Neural progenitor cell (in vitro differentiated cells): Measurements from ENCODE around the gene SLC35D2. TPM values are rescaled to one million over a fixed set of nuclear protein-coding genes. Genes with fewer than 3 reads are reported as not detected.

Experiments
- DNase-seq: peaks from one replicate; pipeline ENCODE4 v3.0.0-alpha.2; 2016; ENCODE audit warnings: low spot score
- H2AFZ ChIP-seq: fragments of 200-600 bp; sonication (generic); replicated peaks from 2 replicates; pipeline ENCODE4 v1.6.1; 2016; ENCODE audit warnings: antibody characterized with exemption
- H3F3A ChIP-seq: fragments of 200-600 bp; sonication (generic); 2 replicates; pipeline ENCODE4 v1.6.1; 2016; ENCODE audit warnings: antibody characterized with exemption, low read depth
- H3K27ac ChIP-seq: fragments of 200-600 bp; sonication (generic); 2 replicates; pipeline ENCODE4 v1.5.1; 2016; ENCODE audit warnings: mild to moderate bottlenecking
- H3K27me3 ChIP-seq: fragments of 200-600 bp; sonication (generic); 2 replicates; pipeline ENCODE4 v1.6.1; 2016; ENCODE audit warnings: mild to moderate bottlenecking, moderate library complexity
- H3K36me3 ChIP-seq: fragments of 200-600 bp; sonication (generic); 2 replicates; pipeline ENCODE4 v1.5.1; 2016
- H3K4me1 ChIP-seq: fragments of 200-600 bp; sonication (generic); 2 replicates; pipeline ENCODE4 v1.6.1; 2016; ENCODE audit warnings: mixed run types
- H3K4me2 ChIP-seq: fragments of 200-600 bp; sonication (generic); 2 replicates; pipeline ENCODE4 v1.6.1; 2016
- H3K4me3 ChIP-seq: fragments of 200-600 bp; sonication (generic); 2 replicates; pipeline ENCODE4 v1.5.1; 2016
- H3K79me2 ChIP-seq: fragments of 200-600 bp; sonication (generic); 2 replicates; pipeline ENCODE4 v1.6.1; 2016; ENCODE audit warnings: low read depth
- H3K9ac ChIP-seq: fragments of 200-600 bp; sonication (generic); 2 replicates; pipeline ENCODE4 v1.6.1; 2016
- H3K9me3 ChIP-seq: fragments of 200-600 bp; sonication (generic); 2 replicates; pipeline ENCODE4 v1.5.1; 2016; ENCODE audit warnings: low read depth
- H4K20me1 ChIP-seq: fragments of 200-600 bp; sonication (generic); 2 replicates; pipeline ENCODE4 v1.6.1; 2016; ENCODE audit warnings: low read depth
- H3K27ac Mint-ChIP-seq: 3 replicates; pipeline ENCODE4 v1.8.0; 2021; ENCODE audit warnings: mixed read lengths
- H3K27me3 Mint-ChIP-seq: 2 replicates; pipeline ENCODE4 v1.8.0; 2022; ENCODE audit warnings: low read depth, mild to moderate bottlenecking, inconsistent platforms, moderate library complexity, mixed read lengths; ENCODE audit not compliant: insufficient read depth
- H3K36me3 Mint-ChIP-seq: 3 replicates; pipeline ENCODE4 v1.8.0; 2021; ENCODE audit warnings: mixed read lengths
- H3K4me1 Mint-ChIP-seq: 3 replicates; pipeline ENCODE4 v1.8.0; 2021; ENCODE audit warnings: mixed read lengths
- H3K4me3 Mint-ChIP-seq: 3 replicates; pipeline ENCODE4 v1.8.0; 2021; ENCODE audit warnings: mild to moderate bottlenecking, moderate library complexity, mixed read lengths
- H3K9me3 Mint-ChIP-seq: 3 replicates; pipeline ENCODE4 v1.8.0; 2020; ENCODE audit warnings: mixed read lengths
- EZH2 ChIP-seq: fragments of 200-600 bp; sonication (generic); IDR thresholded peaks from 2 replicates; pipeline ENCODE4 v1.6.1; 2017; ENCODE audit warnings: antibody characterized with exemption, mild to moderate bottlenecking, moderate library complexity
- EZH2phosphoT487 ChIP-seq: fragments of 200-600 bp; sonication (generic); IDR thresholded peaks from 2 replicates; pipeline ENCODE4 v1.6.1; 2017; ENCODE audit warnings: antibody characterized with exemption
- total RNA-seq: library from RNA; depleted of rRNA; stranded (reverse); fragments of >200 nt; gene quantifications from 2 replicates; pipeline ENCODE4 v1.2.3, GENCODE V29; 2015; ENCODE audit warnings: low replicate concordance
- TF ChIP-seq, protein P1 (sequence below): fragments of 200-600 bp; sonication (generic); IDR thresholded peaks from 2 replicates; pipeline ENCODE4 v1.5.1; 2017; ENCODE audit warnings: antibody characterized with exemption, mild to moderate bottlenecking

Gene SLC35D2
- total RNA-seq, 1 donor from 2014 or later, result 30.1 TPM

DNA sequence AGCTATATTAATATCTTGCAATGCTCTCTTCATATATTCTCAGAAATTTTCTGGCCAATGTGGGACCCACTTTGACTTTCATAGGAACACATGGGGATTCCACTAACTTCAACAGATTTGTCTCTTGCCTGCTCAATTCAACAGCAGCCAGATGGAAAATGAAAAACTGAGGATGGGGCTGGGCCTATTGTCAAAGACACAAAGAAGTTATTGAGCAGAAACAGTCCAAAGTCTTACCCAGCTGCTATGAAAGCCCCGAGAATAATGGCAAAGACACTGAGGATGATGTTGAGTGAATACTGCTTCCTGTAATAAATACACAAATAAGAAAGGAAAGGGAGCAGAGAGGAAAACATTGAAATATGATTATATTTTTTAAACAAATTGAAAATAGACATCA lies 32.6 kb downstream of the SLC35D2 start:
- peaks cover 4% of the 10 kb centered on the region for H3K4me1 ChIP-seq
- H3K79me2 ChIP-seq, result no peaks in the 10 kb centered on the region
- Mint-ChIP-seq H3K9me3 (peaks cover 29% of the 10 kb centered on the region), H3K4me1 (peaks cover 10% of the 10 kb centered on the region), H3K36me3 (peaks cover 25% of the 10 kb centered on the region), H3K27me3 (peaks cover 3% of the 10 kb centered on the region), H3K4me3 (no peak overlapping the region), H3K27ac (no peak overlapping the region)
- H4K20me1 ChIP-seq, result no peaks in the 10 kb centered on the region
- no peaks in the 10 kb centered on the region for H3K36me3 ChIP-seq
- no peaks in the 10 kb centered on the region for H3F3A ChIP-seq
- TF ChIP-seq, protein P1, sequence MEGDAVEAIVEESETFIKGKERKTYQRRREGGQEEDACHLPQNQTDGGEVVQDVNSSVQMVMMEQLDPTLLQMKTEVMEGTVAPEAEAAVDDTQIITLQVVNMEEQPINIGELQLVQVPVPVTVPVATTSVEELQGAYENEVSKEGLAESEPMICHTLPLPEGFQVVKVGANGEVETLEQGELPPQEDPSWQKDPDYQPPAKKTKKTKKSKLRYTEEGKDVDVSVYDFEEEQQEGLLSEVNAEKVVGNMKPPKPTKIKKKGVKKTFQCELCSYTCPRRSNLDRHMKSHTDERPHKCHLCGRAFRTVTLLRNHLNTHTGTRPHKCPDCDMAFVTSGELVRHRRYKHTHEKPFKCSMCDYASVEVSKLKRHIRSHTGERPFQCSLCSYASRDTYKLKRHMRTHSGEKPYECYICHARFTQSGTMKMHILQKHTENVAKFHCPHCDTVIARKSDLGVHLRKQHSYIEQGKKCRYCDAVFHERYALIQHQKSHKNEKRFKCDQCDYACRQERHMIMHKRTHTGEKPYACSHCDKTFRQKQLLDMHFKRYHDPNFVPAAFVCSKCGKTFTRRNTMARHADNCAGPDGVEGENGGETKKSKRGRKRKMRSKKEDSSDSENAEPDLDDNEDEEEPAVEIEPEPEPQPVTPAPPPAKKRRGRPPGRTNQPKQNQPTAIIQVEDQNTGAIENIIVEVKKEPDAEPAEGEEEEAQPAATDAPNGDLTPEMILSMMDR, result no peak
- no peak for TF ChIP-seq EZH2phosphoT487
- no peak for TF ChIP-seq EZH2
- H3K27ac ChIP-seq, result no peak overlapping the region
- H3K9ac ChIP-seq, result no peak overlapping the region
- no peak overlapping the region for H2AFZ ChIP-seq
- peak overlapping the region; percentile 2 for H3K4me2 ChIP-seq
- no peak for DNase-seq
- no peaks in the 10 kb centered on the region for H3K27me3 ChIP-seq
- no peaks in the 10 kb centered on the region for H3K9me3 ChIP-seq
- H3K4me3 ChIP-seq, result no peak overlapping the region

DNA sequence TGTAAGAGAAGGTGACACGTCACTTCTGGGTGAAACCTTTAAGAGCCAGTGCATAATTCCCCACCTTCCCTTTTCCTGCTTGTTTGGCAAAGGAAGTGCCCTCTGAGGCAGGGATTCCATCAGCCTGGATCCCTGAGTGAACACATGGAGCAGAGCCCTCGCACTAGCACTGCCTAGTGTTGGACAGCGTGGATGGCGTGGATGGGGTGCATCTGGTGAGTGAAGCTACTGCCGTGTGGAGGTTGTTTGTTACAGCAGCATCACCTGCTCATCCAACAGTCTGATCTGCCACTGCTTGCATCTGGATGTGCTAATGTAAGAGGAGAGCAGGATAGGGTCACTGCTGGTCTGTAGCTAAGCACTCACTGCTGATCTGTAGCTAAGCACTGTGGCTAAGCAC lies 35.2 kb downstream of the SLC35D2 start:
- H3K36me3 ChIP-seq, result no peaks in the 10 kb centered on the region
- H3K4me1 Mint-ChIP-seq, result peaks cover 26% of the 10 kb centered on the region
- peaks cover 24% of the 10 kb centered on the region for H3K36me3 Mint-ChIP-seq
- no peaks in the 10 kb centered on the region for H3K79me2 ChIP-seq
- H3K27ac Mint-ChIP-seq, result no peak overlapping the region
- H3K4me3 Mint-ChIP-seq, result no peak overlapping the region
- H2AFZ ChIP-seq, result no peak overlapping the region
- H3K27me3 Mint-ChIP-seq, result peaks cover 3% of the 10 kb centered on the region
- no peaks in the 10 kb centered on the region for H4K20me1 ChIP-seq
- TF ChIP-seq EZH2phosphoT487 (no peak), EZH2 (no peak)
- TF ChIP-seq, protein P1, result no peak
- peaks cover 20% of the 10 kb centered on the region for H3K4me1 ChIP-seq
- no peak overlapping the region for H3K9ac ChIP-seq
- no peaks in the 10 kb centered on the region for H3K9me3 ChIP-seq
- peaks cover 38% of the 10 kb centered on the region for H3K9me3 Mint-ChIP-seq
- H3K27me3 ChIP-seq, result no peaks in the 10 kb centered on the region
- H3K27ac ChIP-seq, result no peak overlapping the region
- no peak overlapping the region for H3K4me2 ChIP-seq
- DNase-seq, result no peak
- H3F3A ChIP-seq, result peaks cover 8% of the 10 kb centered on the region
- no peak overlapping the region for H3K4me3 ChIP-seq

DNA sequence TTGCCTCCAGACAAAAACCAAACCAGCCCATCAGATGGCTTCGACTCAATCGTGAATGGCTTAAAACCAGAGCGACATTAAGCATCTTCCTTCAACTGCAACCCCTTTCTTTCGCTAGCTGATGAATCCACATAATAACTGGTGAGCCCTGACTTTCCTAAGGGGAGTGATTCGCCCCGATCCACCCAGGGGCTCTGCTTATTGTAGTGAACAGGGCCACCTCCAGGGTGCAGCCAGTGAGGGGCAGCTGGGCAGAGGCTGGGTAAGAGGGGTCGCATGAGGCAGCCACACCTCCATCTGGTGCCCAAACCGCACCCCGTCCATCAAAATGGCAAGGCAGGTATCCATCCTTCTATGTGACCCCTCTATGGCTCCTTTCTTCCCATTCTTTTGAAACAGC lies 38.0 kb downstream of the SLC35D2 start:
- H3F3A ChIP-seq, result peaks cover 8% of the 10 kb centered on the region
- no peak overlapping the region for H3K9ac ChIP-seq
- peaks cover 35% of the 10 kb centered on the region for H3K9me3 Mint-ChIP-seq
- H3K36me3 ChIP-seq, result no peaks in the 10 kb centered on the region
- H3K27me3 Mint-ChIP-seq, result peaks cover 3% of the 10 kb centered on the region
- H3K4me1 ChIP-seq, result peaks cover 19% of the 10 kb centered on the region
- no peak overlapping the region for H3K4me2 ChIP-seq
- no peak overlapping the region for H2AFZ ChIP-seq
- H3K36me3 Mint-ChIP-seq, result peaks cover 24% of the 10 kb centered on the region
- TF ChIP-seq, protein P1, result no peak
- no peak for TF ChIP-seq EZH2
- TF ChIP-seq EZH2phosphoT487, result no peak
- H3K27ac ChIP-seq, result no peak overlapping the region
- no peak overlapping the region for H3K4me3 ChIP-seq
- H3K27me3 ChIP-seq, result no peaks in the 10 kb centered on the region
- peaks cover 35% of the 10 kb centered on the region for H3K4me1 Mint-ChIP-seq
- H3K79me2 ChIP-seq, result no peaks in the 10 kb centered on the region
- no peaks in the 10 kb centered on the region for H4K20me1 ChIP-seq
- DNase-seq, result no peak
- H3K9me3 ChIP-seq, result no peaks in the 10 kb centered on the region
- H3K4me3 Mint-ChIP-seq, result no peak overlapping the region
- peak overlapping the region; percentile 61 for H3K27ac Mint-ChIP-seq
